K562 (cell line): ENCODE data around the gene JAG2. TPM values are rescaled to one million over a fixed set of nuclear protein-coding genes. Genes with fewer than 3 reads are reported as not detected.

Experiments used
- ARID2 ChIP-seq: fragments of 450-650 bp; IDR thresholded peaks from 2 replicates; pipeline ENCODE4 v1.6.1; 2017; ENCODE audit warnings: antibody characterized with exemption, mild to moderate bottlenecking
- KDM5B ChIP-seq: fragments of 200-600 bp; sonication (generic); IDR thresholded peaks from 2 replicates; pipeline ENCODE4 v1.6.1; 2012; ENCODE audit warnings: low read depth, mild to moderate bottlenecking, moderate library complexity, low read length, control low read depth, inconsistent platforms; ENCODE audit not compliant: insufficient replicate concordance
- MTA2 ChIP-seq: fragments of 450-650 bp; IDR thresholded peaks from 2 replicates; pipeline ENCODE4 v1.6.1; 2016; ENCODE audit warnings: low read depth
- U2AF2 ChIP-seq: fragments of 200-400 bp; formaldehyde crosslinking; optimal IDR thresholded peaks from 2 replicates; pipeline ENCODE3; 2017; ENCODE audit warnings: low read depth, mild to moderate bottlenecking, low read length
- polyA plus RNA-seq, 8 experiments: library from polyadenylated mRNA; depleted of rRNA in 4 of 8; stranded (reverse) in 5 of 8; unstranded in 3 of 8; fragments of >200 nt; fragmentation: Nextera tagmentation in 2 of 8; fragmentation: Illumina TruSeq in 1 of 8; extraction: Ambion mirVana in 2 of 8; extraction: Trizol in 1 of 8; gene quantifications; 2 replicates each; pipeline versions ENCODE4 v1.2.1 to v1.2.3, GENCODE V29; 2011 to 2014; ENCODE audit warnings: inconsistent platforms in 1 of 8, missing spikeins in 1 of 8
- total RNA-seq, 7 experiments: library from RNA; depleted of rRNA in 6 of 7; stranded (reverse); fragments of >200 nt in 6 of 7; fragmentation: Illumina TruSeq in 2 of 7; extraction: Trizol in 2 of 7; gene quantifications; 2 replicates each; pipeline versions ENCODE4 v1.2.1 to v1.2.3, GENCODE V29; 2011 to 2021; ENCODE audit warnings: low replicate concordance in 1 of 7
- TF ChIP-seq, protein P1 (sequence below): fragments of 450-650 bp; formaldehyde crosslinking; IDR thresholded peaks from 2 replicates; pipeline ENCODE4 v1.4.0; 2020; ENCODE audit warnings: mild to moderate bottlenecking
- TF ChIP-seq, protein P2 (sequence below), 2 experiments: fragments of 450-650 bp; formaldehyde crosslinking in 1 of 2; IDR thresholded peaks; 2 replicates each; pipeline versions ENCODE4 v1.4.0 to v1.6.1; 2014 to 2020; ENCODE audit warnings: mild to moderate bottlenecking in 2 of 2, borderline replicate concordance in 1 of 2, low read depth in 1 of 2
- TF ChIP-seq, protein P3 (sequence below): fragments of 200-600 bp; sonication (generic); IDR thresholded peaks from one replicate; pipeline ENCODE4 v1.6.1; 2012; ENCODE audit warnings: mild to moderate bottlenecking, low read depth, low read length, inconsistent platforms

Gene JAG2
- total and polyA plus RNA-seq, 9 of the 15 experiments (the other 6 are each of a cell fraction or from before 2014, with no cell fraction given) = 0.25 to 48.4 (median 8.6) TPM

DNA sequence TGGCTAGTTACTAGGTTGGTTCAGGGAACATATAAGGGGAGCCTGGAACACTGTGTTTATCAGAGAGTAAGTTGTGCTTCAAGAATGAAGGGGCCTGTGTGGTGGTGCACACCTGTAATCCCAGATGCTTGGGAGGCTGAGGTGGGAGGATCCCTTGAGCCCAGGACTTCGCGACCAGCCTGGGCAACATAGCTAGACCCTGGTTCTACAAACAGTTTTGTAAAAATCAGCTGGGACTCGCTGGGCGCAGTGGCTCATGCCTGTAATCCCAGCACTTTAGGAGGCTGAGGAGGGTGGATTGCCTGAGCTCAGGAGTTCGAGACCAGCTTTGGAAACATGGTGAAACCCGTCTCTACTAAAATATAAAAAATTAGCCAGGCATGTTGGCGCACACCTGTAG, 61.2 kb downstream of the JAG2 start (continued):
- TF ChIP-seq, protein P1, sequence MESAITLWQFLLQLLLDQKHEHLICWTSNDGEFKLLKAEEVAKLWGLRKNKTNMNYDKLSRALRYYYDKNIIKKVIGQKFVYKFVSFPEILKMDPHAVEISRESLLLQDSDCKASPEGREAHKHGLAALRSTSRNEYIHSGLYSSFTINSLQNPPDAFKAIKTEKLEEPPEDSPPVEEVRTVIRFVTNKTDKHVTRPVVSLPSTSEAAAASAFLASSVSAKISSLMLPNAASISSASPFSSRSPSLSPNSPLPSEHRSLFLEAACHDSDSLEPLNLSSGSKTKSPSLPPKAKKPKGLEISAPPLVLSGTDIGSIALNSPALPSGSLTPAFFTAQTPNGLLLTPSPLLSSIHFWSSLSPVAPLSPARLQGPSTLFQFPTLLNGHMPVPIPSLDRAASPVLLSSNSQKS (CRISPR knock-in tag) = no peak
- TF ChIP-seq MTA2 = no peak
- TF ChIP-seq, protein P2, sequence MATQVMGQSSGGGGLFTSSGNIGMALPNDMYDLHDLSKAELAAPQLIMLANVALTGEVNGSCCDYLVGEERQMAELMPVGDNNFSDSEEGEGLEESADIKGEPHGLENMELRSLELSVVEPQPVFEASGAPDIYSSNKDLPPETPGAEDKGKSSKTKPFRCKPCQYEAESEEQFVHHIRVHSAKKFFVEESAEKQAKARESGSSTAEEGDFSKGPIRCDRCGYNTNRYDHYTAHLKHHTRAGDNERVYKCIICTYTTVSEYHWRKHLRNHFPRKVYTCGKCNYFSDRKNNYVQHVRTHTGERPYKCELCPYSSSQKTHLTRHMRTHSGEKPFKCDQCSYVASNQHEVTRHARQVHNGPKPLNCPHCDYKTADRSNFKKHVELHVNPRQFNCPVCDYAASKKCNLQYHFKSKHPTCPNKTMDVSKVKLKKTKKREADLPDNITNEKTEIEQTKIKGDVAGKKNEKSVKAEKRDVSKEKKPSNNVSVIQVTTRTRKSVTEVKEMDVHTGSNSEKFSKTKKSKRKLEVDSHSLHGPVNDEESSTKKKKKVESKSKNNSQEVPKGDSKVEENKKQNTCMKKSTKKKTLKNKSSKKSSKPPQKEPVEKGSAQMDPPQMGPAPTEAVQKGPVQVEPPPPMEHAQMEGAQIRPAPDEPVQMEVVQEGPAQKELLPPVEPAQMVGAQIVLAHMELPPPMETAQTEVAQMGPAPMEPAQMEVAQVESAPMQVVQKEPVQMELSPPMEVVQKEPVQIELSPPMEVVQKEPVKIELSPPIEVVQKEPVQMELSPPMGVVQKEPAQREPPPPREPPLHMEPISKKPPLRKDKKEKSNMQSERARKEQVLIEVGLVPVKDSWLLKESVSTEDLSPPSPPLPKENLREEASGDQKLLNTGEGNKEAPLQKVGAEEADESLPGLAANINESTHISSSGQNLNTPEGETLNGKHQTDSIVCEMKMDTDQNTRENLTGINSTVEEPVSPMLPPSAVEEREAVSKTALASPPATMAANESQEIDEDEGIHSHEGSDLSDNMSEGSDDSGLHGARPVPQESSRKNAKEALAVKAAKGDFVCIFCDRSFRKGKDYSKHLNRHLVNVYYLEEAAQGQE (IDR thresholded peaks at IDR 0.05; ENCODE audit: borderline replicate concordance) = no peak
- TF ChIP-seq, protein P2 (CRISPR knock-in tag; IDR thresholded peaks at IDR 0.05; ENCODE audit: low read depth) = no peak
- no peak for TF ChIP-seq ARID2
- no peak for TF ChIP-seq KDM5B
- TF ChIP-seq, protein P3, sequence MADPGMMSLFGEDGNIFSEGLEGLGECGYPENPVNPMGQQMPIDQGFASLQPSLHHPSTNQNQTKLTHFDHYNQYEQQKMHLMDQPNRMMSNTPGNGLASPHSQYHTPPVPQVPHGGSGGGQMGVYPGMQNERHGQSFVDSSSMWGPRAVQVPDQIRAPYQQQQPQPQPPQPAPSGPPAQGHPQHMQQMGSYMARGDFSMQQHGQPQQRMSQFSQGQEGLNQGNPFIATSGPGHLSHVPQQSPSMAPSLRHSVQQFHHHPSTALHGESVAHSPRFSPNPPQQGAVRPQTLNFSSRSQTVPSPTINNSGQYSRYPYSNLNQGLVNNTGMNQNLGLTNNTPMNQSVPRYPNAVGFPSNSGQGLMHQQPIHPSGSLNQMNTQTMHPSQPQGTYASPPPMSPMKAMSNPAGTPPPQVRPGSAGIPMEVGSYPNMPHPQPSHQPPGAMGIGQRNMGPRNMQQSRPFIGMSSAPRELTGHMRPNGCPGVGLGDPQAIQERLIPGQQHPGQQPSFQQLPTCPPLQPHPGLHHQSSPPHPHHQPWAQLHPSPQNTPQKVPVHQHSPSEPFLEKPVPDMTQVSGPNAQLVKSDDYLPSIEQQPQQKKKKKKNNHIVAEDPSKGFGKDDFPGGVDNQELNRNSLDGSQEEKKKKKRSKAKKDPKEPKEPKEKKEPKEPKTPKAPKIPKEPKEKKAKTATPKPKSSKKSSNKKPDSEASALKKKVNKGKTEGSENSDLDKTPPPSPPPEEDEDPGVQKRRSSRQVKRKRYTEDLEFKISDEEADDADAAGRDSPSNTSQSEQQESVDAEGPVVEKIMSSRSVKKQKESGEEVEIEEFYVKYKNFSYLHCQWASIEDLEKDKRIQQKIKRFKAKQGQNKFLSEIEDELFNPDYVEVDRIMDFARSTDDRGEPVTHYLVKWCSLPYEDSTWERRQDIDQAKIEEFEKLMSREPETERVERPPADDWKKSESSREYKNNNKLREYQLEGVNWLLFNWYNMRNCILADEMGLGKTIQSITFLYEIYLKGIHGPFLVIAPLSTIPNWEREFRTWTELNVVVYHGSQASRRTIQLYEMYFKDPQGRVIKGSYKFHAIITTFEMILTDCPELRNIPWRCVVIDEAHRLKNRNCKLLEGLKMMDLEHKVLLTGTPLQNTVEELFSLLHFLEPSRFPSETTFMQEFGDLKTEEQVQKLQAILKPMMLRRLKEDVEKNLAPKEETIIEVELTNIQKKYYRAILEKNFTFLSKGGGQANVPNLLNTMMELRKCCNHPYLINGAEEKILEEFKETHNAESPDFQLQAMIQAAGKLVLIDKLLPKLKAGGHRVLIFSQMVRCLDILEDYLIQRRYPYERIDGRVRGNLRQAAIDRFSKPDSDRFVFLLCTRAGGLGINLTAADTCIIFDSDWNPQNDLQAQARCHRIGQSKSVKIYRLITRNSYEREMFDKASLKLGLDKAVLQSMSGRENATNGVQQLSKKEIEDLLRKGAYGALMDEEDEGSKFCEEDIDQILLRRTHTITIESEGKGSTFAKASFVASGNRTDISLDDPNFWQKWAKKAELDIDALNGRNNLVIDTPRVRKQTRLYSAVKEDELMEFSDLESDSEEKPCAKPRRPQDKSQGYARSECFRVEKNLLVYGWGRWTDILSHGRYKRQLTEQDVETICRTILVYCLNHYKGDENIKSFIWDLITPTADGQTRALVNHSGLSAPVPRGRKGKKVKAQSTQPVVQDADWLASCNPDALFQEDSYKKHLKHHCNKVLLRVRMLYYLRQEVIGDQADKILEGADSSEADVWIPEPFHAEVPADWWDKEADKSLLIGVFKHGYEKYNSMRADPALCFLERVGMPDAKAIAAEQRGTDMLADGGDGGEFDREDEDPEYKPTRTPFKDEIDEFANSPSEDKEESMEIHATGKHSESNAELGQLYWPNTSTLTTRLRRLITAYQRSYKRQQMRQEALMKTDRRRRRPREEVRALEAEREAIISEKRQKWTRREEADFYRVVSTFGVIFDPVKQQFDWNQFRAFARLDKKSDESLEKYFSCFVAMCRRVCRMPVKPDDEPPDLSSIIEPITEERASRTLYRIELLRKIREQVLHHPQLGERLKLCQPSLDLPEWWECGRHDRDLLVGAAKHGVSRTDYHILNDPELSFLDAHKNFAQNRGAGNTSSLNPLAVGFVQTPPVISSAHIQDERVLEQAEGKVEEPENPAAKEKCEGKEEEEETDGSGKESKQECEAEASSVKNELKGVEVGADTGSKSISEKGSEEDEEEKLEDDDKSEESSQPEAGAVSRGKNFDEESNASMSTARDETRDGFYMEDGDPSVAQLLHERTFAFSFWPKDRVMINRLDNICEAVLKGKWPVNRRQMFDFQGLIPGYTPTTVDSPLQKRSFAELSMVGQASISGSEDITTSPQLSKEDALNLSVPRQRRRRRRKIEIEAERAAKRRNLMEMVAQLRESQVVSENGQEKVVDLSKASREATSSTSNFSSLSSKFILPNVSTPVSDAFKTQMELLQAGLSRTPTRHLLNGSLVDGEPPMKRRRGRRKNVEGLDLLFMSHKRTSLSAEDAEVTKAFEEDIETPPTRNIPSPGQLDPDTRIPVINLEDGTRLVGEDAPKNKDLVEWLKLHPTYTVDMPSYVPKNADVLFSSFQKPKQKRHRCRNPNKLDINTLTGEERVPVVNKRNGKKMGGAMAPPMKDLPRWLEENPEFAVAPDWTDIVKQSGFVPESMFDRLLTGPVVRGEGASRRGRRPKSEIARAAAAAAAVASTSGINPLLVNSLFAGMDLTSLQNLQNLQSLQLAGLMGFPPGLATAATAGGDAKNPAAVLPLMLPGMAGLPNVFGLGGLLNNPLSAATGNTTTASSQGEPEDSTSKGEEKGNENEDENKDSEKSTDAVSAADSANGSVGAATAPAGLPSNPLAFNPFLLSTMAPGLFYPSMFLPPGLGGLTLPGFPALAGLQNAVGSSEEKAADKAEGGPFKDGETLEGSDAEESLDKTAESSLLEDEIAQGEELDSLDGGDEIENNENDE = no peak
- no peak for TF ChIP-seq U2AF2
